ENCODE data around the gene CALML5. TPM values are rescaled to one million over a fixed set of nuclear protein-coding genes. Genes with fewer than 3 reads are reported as not detected.

CALML5 gene
- polyA plus RNA-seq, 1 donor from 2014 or later = not detected

DNA sequence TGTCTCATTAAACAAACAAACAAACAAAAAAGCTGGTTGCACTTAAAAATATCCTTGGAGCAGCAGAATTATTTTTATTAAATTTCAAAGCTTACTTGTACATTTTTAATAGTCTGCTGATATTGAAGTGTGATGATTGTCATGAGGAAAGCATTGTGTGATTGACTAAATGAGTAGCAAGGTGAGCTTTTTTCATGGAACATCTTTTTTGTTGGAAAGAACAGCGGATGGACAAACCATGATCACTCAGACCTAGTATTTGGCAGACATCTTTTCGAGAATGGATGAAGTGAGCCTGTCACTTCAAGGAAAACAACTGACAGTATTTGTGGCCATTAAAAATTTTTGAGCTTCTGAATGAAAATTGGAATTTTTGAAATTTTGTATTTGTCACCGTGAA, 19.7 kb upstream of the CALML5 start:
- no peak overlapping the region for H3K9ac ChIP-seq (ENCODE audit: low read length)
- no peaks in the 10 kb centered on the region for H3F3A ChIP-seq (ENCODE audit: insufficient read depth, low read length, poor library complexity, severe bottlenecking)
- no peak overlapping the region for H3K4me2 ChIP-seq (ENCODE audit: low read length)
- no peaks in the 10 kb centered on the region for H3K9me3 ChIP-seq (ENCODE audit: low read length)
- no peaks in the 10 kb centered on the region for H4K20me1 ChIP-seq (ENCODE audit: insufficient read depth)
- no peaks in the 10 kb centered on the region for H3K9me2 ChIP-seq (ENCODE audit: insufficient read depth, low read length)
- TF ChIP-seq POLR2AphosphoS5 (IDR thresholded peaks at IDR 0.05) = no peak
- no peak for TF ChIP-seq SMC3 (conservative IDR thresholded peaks at IDR 0.05; ENCODE audit: poor library complexity)
- TF ChIP-seq, protein P1, sequence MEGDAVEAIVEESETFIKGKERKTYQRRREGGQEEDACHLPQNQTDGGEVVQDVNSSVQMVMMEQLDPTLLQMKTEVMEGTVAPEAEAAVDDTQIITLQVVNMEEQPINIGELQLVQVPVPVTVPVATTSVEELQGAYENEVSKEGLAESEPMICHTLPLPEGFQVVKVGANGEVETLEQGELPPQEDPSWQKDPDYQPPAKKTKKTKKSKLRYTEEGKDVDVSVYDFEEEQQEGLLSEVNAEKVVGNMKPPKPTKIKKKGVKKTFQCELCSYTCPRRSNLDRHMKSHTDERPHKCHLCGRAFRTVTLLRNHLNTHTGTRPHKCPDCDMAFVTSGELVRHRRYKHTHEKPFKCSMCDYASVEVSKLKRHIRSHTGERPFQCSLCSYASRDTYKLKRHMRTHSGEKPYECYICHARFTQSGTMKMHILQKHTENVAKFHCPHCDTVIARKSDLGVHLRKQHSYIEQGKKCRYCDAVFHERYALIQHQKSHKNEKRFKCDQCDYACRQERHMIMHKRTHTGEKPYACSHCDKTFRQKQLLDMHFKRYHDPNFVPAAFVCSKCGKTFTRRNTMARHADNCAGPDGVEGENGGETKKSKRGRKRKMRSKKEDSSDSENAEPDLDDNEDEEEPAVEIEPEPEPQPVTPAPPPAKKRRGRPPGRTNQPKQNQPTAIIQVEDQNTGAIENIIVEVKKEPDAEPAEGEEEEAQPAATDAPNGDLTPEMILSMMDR (IDR thresholded peaks at IDR 0.05; ENCODE audit: poor library complexity, severe bottlenecking) = no peak
- H2AFZ ChIP-seq (ENCODE audit: low read depth, low read length) = no peak overlapping the region
- H3K4me3 ChIP-seq (ENCODE audit: low read length) = no peak overlapping the region
- H3K27me3 ChIP-seq (ENCODE audit: insufficient read depth, low read depth, low read length) = no peaks in the 10 kb centered on the region
- H3K27ac ChIP-seq (ENCODE audit: low read length) = no peak overlapping the region
- H3K79me2 ChIP-seq (replicated peaks; ENCODE audit: insufficient read depth, low read length) = no peaks in the 10 kb centered on the region
- no peaks in the 10 kb centered on the region for H3K36me3 ChIP-seq (ENCODE audit: insufficient read depth, low read length)

DNA sequence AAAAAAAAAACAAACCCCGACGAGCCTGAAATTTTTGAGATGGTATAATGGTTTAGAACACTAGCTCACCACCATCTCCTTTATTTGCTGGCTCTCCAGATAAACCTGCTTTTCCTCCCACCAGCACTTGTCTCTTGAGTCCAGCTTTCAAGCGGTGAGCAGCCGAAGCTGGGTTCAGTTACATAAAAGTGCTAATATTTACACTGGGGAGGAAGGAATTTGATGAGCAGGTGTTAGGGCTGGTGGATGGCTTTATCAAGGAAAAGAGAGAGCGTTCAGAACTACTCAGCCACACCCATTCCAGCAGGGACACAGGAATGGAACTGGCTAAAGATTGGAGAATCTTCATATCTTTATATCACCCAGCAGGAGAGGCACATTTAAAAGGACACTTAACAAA, 18.8 kb upstream of the CALML5 start:
- Histone ChIP-seq H3K79me2 (replicated peaks; ENCODE audit: insufficient read depth, low read length) (no peaks in the 10 kb centered on the region), H3K9ac (ENCODE audit: low read length) (no peak overlapping the region), H2AFZ (ENCODE audit: low read depth, low read length) (no peak overlapping the region), H3K9me3 (ENCODE audit: low read length) (no peaks in the 10 kb centered on the region), H3F3A (ENCODE audit: insufficient read depth, low read length, poor library complexity, severe bottlenecking) (no peaks in the 10 kb centered on the region), H3K4me3 (ENCODE audit: low read length) (no peak overlapping the region), H3K36me3 (ENCODE audit: insufficient read depth, low read length) (no peaks in the 10 kb centered on the region), H3K4me2 (ENCODE audit: low read length) (no peak overlapping the region), H3K27ac (ENCODE audit: low read length) (no peak overlapping the region), H3K27me3 (ENCODE audit: insufficient read depth, low read depth, low read length) (no peaks in the 10 kb centered on the region), H4K20me1 (ENCODE audit: insufficient read depth) (no peaks in the 10 kb centered on the region), H3K9me2 (ENCODE audit: insufficient read depth, low read length) (no peaks in the 10 kb centered on the region)
- no peak for TF ChIP-seq MXI1 (conservative IDR thresholded peaks at IDR 0.05; ENCODE audit: poor library complexity, severe bottlenecking)
- TF ChIP-seq EZH2 (IDR thresholded peaks at IDR 0.05; ENCODE audit: borderline replicate concordance, insufficient read depth, low read length, poor library complexity, severe bottlenecking) = no peak
- no peak for TF ChIP-seq EP300 (conservative IDR thresholded peaks at IDR 0.05; ENCODE audit: poor library complexity, severe bottlenecking)
- TF ChIP-seq, protein P2, sequence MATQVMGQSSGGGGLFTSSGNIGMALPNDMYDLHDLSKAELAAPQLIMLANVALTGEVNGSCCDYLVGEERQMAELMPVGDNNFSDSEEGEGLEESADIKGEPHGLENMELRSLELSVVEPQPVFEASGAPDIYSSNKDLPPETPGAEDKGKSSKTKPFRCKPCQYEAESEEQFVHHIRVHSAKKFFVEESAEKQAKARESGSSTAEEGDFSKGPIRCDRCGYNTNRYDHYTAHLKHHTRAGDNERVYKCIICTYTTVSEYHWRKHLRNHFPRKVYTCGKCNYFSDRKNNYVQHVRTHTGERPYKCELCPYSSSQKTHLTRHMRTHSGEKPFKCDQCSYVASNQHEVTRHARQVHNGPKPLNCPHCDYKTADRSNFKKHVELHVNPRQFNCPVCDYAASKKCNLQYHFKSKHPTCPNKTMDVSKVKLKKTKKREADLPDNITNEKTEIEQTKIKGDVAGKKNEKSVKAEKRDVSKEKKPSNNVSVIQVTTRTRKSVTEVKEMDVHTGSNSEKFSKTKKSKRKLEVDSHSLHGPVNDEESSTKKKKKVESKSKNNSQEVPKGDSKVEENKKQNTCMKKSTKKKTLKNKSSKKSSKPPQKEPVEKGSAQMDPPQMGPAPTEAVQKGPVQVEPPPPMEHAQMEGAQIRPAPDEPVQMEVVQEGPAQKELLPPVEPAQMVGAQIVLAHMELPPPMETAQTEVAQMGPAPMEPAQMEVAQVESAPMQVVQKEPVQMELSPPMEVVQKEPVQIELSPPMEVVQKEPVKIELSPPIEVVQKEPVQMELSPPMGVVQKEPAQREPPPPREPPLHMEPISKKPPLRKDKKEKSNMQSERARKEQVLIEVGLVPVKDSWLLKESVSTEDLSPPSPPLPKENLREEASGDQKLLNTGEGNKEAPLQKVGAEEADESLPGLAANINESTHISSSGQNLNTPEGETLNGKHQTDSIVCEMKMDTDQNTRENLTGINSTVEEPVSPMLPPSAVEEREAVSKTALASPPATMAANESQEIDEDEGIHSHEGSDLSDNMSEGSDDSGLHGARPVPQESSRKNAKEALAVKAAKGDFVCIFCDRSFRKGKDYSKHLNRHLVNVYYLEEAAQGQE (IDR thresholded peaks at IDR 0.05; ENCODE audit: borderline replicate concordance) = no peak
- TF ChIP-seq, protein P1 (IDR thresholded peaks at IDR 0.05; ENCODE audit: poor library complexity, severe bottlenecking) = no peak
- no peak for TF ChIP-seq TAF1 (IDR thresholded peaks at IDR 0.05; ENCODE audit: low read depth)
- TF ChIP-seq SMC3 (conservative IDR thresholded peaks at IDR 0.05; ENCODE audit: poor library complexity) = no peak
- no peak for TF ChIP-seq RAD21 (conservative IDR thresholded peaks at IDR 0.05)
- no peak for TF ChIP-seq POLR2AphosphoS5 (IDR thresholded peaks at IDR 0.05)

Data from neural cell (in vitro differentiated cells).